Fibroblast of gingiva (primary cell): ENCODE results near the gene NPAT.

Experiments
- DNase-seq: peaks from one replicate; pipeline ENCODE4 v3.0.0-alpha.2; 2011; ENCODE audit warnings: low read depth

NPAT gene

GRCh38 chr11:108222574-108223347, at the start of gene NPAT, which contains the start of gene ATM:
Gene NPAT (minus strand): TSS chr11:108222638. CDS start chr11:108222536, 102 bp downstream.
Gene ATM (plus strand): TSS chr11:108223067. CDS start chr11:108227625, 4,558 bp downstream.
- DNase-seq = peak; percentile 99

- no peak for DNase-seq
These were observed 47.1 kb upstream of the NPAT start for GRCh38 chr11:108269583-108269982.

- no peak for DNase-seq
These were observed 30.7 kb upstream of the NPAT start for GRCh38 chr11:108253176-108253575.

- no peak for DNase-seq
These were observed 24.4 kb upstream of the NPAT start for GRCh38 chr11:108246885-108247284.

GRCh38 chr11:108246308-108246707, 23.9 kb upstream of the NPAT start:
- no peak for DNase-seq

- DNase-seq = no peak
These were observed 20.0 kb upstream of the NPAT start for GRCh38 chr11:108242422-108242821.

- DNase-seq = no peak
These were observed 19.0 kb upstream of the NPAT start for GRCh38 chr11:108241330-108242037.

GRCh38 chr11:108239076-108239475, 16.6 kb upstream of the NPAT start:
- no peak for DNase-seq

GRCh38 chr11:108237058-108237481, 14.6 kb upstream of the NPAT start:
- DNase-seq = no peak

GRCh38 chr11:108235633-108236032, 13.2 kb upstream of the NPAT start:
- DNase-seq = no peak

GRCh38 chr11:108235192-108235591, 12.8 kb upstream of the NPAT start:
- no peak for DNase-seq

- DNase-seq = no peak
These were observed 11.0 kb upstream of the NPAT start for GRCh38 chr11:108233277-108233945.

GRCh38 chr11:108228251-108228650, 5.8 kb upstream of the NPAT start:
- peak; percentile 21 for DNase-seq

GRCh38 chr11:108226036-108226435, 3.6 kb upstream of the NPAT start:
- DNase-seq = no peak

GRCh38 chr11:108224911-108225786, 2.7 kb upstream of the NPAT start:
- DNase-seq = no peak

- no peak for DNase-seq
These were observed 1.9 kb upstream of the NPAT start for GRCh38 chr11:108224366-108224765.

GRCh38 chr11:108223348-108224149, 1.1 kb upstream of the NPAT start:
- no peak for DNase-seq

GRCh38 chr11:108221911-108222573, 396 bp downstream of the NPAT start:
- no peak for DNase-seq

GRCh38 chr11:108221371-108221770, 1.1 kb downstream of the NPAT start:
- peak; percentile 17 for DNase-seq

- peak; percentile 3 for DNase-seq
These were observed 1.6 kb downstream of the NPAT start for GRCh38 chr11:108220721-108221336.
